ENCODE measurements around the gene ABI3BP.
"Not testable (repeated sequence)": the region's sequence is repeated elsewhere in the genome, so short reads cannot be mapped to it uniquely, and the experiment has no call there.

Gene ABI3BP

GRCh38 chr3:100993309-100993708, at the start of gene ABI3BP:
Gene ABI3BP (minus strand): TSS chr3:100993421. CDS start chr3:100993384, 37 bp downstream.
- DNase-seq = no peak

- no peak for DNase-seq
These were observed 46.1 kb upstream of the ABI3BP start for GRCh38 chr3:101039285-101039684.

- DNase-seq = no peak
These were observed 45.7 kb upstream of the ABI3BP start for GRCh38 chr3:101038880-101039279.

GRCh38 chr3:101038393-101038792, 45.2 kb upstream of the ABI3BP start:
- DNase-seq = no peak

GRCh38 chr3:101037613-101038012, 44.4 kb upstream of the ABI3BP start:
- no peak for DNase-seq

GRCh38 chr3:101036676-101037075, 43.5 kb upstream of the ABI3BP start:
- no peak for DNase-seq

- no peak for DNase-seq
These were observed 43.0 kb upstream of the ABI3BP start for GRCh38 chr3:101036213-101036618.

GRCh38 chr3:101027286-101027685, 34.1 kb upstream of the ABI3BP start:
- DNase-seq = no peak

GRCh38 chr3:101026881-101027280, 33.7 kb upstream of the ABI3BP start:
- DNase-seq = no peak

GRCh38 chr3:101026244-101026643, 33.0 kb upstream of the ABI3BP start:
- DNase-seq = no peak

GRCh38 chr3:101020351-101021015, 27.3 kb upstream of the ABI3BP start:
- no peak for DNase-seq

- no peak for DNase-seq
These were observed 23.8 kb upstream of the ABI3BP start for GRCh38 chr3:101017017-101017416.

GRCh38 chr3:101012312-101012711, 19.1 kb upstream of the ABI3BP start:
- not testable (repeated sequence) for DNase-seq

- DNase-seq = no peak
These were observed 17.9 kb upstream of the ABI3BP start for GRCh38 chr3:101011136-101011535.

- no peak for DNase-seq
These were observed 17.1 kb upstream of the ABI3BP start for GRCh38 chr3:101010296-101010695.

- DNase-seq = no peak
These were observed 16.2 kb upstream of the ABI3BP start for GRCh38 chr3:101009386-101009785.

GRCh38 chr3:100999160-100999559, 5.9 kb upstream of the ABI3BP start:
- no peak for DNase-seq

GRCh38 chr3:100994809-100995208, 1.6 kb upstream of the ABI3BP start:
- no peak for DNase-seq

GRCh38 chr3:100994187-100994586, 966 bp upstream of the ABI3BP start:
- DNase-seq = no peak

- DNase-seq = no peak
These were observed 799 bp downstream of the ABI3BP start for GRCh38 chr3:100992231-100993012.

- no peak for DNase-seq
These were observed 5.1 kb downstream of the ABI3BP start for GRCh38 chr3:100988080-100988479.

GRCh38 chr3:100984308-100984707, 8.9 kb downstream of the ABI3BP start:
- DNase-seq = no peak

GRCh38 chr3:100982710-100983109, 10.5 kb downstream of the ABI3BP start:
- DNase-seq = no peak

- DNase-seq = no peak
These were observed 11.9 kb downstream of the ABI3BP start for GRCh38 chr3:100981164-100981911.

All from SHP77 (cell line).